Measurements from ENCODE around the gene COQ4.

The COQ4 gene

GRCh38 chr9:128374221-128374675 lies 51.6 kb downstream of the COQ4 start:
- peaks cover 20 to 21% of the 10 kb centered on the region in 2 experiments for H3K4me1 ChIP-seq (ENCODE audit: control insufficient read depth in 1 of 2, insufficient read depth in 1 of 2, low read depth in 1 of 2, low read length in 1 of 2)
- H3K27me3 ChIP-seq: no peaks in the 10 kb centered on the region
- H3K9me3 ChIP-seq: no peaks in the 10 kb centered on the region
- TF ChIP-seq CTCF (IDR thresholded peaks at IDR 0.05): no peak
- no peak overlapping the region for H3K27ac ChIP-seq
- H3K4me3 ChIP-seq (ENCODE audit: low read depth in 1 of 2, low read length in 1 of 2): no peak overlapping the region
- H3K36me3 ChIP-seq: peaks cover 14% of the 10 kb centered on the region

GRCh38 chr9:128375865-128376264 lies 53.2 kb downstream of the COQ4 start:
- Histone ChIP-seq H3K36me3 (peaks cover 23% of the 10 kb centered on the region), H3K4me3 (ENCODE audit: low read depth in 1 of 2, low read length in 1 of 2) (no peak overlapping the region), H3K9me3 (no peaks in the 10 kb centered on the region), H3K4me1 (ENCODE audit: control insufficient read depth in 1 of 2, insufficient read depth in 1 of 2, low read depth in 1 of 2, low read length in 1 of 2) (peaks cover 10 to 14% of the 10 kb centered on the region in 2 experiments), H3K27me3 (no peaks in the 10 kb centered on the region), H3K27ac (no peak overlapping the region)
- no peak for TF ChIP-seq CTCF (IDR thresholded peaks at IDR 0.05)

- H3K27ac ChIP-seq: no peak overlapping the region
- H3K9me3 ChIP-seq: no peaks in the 10 kb centered on the region
- H3K27me3 ChIP-seq: no peaks in the 10 kb centered on the region
- H3K36me3 ChIP-seq: peaks cover 73% of the 10 kb centered on the region
- no peak for TF ChIP-seq CTCF (IDR thresholded peaks at IDR 0.05)
- H3K4me3 ChIP-seq (ENCODE audit: low read depth in 1 of 2, low read length in 1 of 2): no peak overlapping the region
- H3K4me1 ChIP-seq (ENCODE audit: control insufficient read depth in 1 of 2, insufficient read depth in 1 of 2, low read depth in 1 of 2, low read length in 1 of 2): no peaks in the 10 kb centered on the region
Measured at GRCh38 chr9:128382261-128382660, 59.6 kb downstream of the COQ4 start.

GRCh38 chr9:128383007-128383753 lies 60.5 kb downstream of the COQ4 start:
- Histone ChIP-seq H3K27ac (no peak overlapping the region), H3K27me3 (no peaks in the 10 kb centered on the region), H3K9me3 (no peaks in the 10 kb centered on the region), H3K4me3 (ENCODE audit: low read depth in 1 of 2, low read length in 1 of 2) (no peak overlapping the region), H3K36me3 (peaks cover 77% of the 10 kb centered on the region), H3K4me1 (ENCODE audit: control insufficient read depth in 1 of 2, insufficient read depth in 1 of 2, low read depth in 1 of 2, low read length in 1 of 2) (no peaks in the 10 kb centered on the region)
- no peak for TF ChIP-seq CTCF (IDR thresholded peaks at IDR 0.05)

All from neutrophil (primary cell).